T47D (cell line): Measurements from ENCODE around the gene LAMC2.
A peak's percentile ranks its signal among the peaks of the same experiment; 100 is the strongest.
"Not testable (repeated sequence)": the region's sequence is repeated elsewhere in the genome, so short reads cannot be mapped to it uniquely, and the experiment has no call there.

Experiments used
- DNase-seq, 2 experiments: peaks; one replicate each; pipeline versions ENCODE4 v3.0.0 to v3.0.0-alpha.2; 2011 to 2012; ENCODE audit warnings: low read depth in 1 of 2, low spot score in 1 of 2
- JUND ChIP-seq: IDR thresholded peaks from 2 replicates; pipeline ENCODE4 v1.6.1; 2012; ENCODE audit warnings: low read depth
- in situ Hi-C: cut with HindIII; loops from 2 replicates; pipeline ENCODE4 v1.10.0; 2016; ENCODE audit warnings: low sequenced_read_pairs, low pct_unique_long_range_greater_than_20kb

Gene LAMC2

GRCh38 chr1:183185941-183186490 is at the start of gene LAMC2:
LAMC2 (plus strand) TSS chr1:183186264; CDS start chr1:183186353, 89 bp downstream.
- TF ChIP-seq JUND, result no peak
- peak; percentile 73 to 78 for DNase-seq
- in situ Hi-C loops, result no loop called here

- in situ Hi-C loops, result no loop called here
- DNase-seq, result no peak
- no peak for TF ChIP-seq JUND
These were observed 48.3 kb upstream of the LAMC2 start for GRCh38 chr1:183137782-183138181.

GRCh38 chr1:183138301-183138700 is 47.8 kb upstream of the LAMC2 start:
- in situ Hi-C loops, result no loop called here
- DNase-seq, result no peak
- TF ChIP-seq JUND, result no peak

DNA sequence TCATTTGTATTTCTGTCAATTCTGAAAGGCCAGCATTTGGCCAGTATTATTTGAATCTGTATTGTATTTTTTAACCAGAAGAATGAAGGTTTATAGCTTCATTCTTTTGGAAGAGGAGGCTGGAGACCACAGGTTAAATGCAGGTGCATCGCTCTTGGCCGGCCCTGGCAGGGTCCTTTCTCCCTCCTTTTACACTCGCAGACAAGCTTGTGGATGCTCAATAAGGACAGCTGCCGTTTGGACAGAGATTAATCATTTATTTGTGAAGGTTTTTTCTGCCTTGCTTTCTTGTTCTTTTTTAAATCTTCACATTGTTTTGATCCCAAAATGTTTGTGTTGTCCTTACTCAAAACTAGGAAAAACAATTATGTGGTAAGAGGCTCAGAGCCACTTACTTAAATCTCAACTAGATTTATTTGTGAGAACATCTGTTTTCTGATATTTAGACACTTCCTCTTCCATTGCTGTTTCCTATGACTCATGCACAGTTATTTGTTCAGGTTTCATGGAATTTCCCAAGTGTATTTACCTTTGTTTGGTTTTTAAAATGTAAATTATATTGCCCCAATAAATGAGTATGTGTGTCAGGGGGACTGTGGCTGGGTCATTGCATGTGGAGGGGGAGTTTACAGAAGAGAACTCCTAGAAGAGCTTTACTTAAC is 46.7 kb upstream of the LAMC2 start:
- in situ Hi-C loops, result no loop called here
- TF ChIP-seq JUND, result no peak
- DNase-seq, result peak in 1 of 2 experiments; percentile 23

DNA sequence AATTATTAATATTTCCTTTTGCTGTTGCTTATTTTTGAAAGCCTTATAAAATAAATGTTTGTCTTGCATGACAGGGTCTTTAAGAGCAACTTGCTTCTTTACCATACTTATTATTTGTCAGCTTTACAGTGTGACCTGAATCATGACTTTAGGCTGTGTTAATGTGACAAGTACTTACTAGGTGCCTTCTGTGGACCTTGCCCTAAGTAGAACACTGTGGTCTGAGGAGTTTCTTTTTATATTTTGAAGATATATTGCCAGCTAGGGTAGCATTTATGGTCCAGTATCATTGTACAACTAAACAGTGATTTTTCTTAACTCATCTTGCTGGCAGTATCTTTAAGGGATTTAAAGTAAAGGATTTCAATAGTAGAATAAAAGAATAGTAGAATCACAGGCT is 45.4 kb upstream of the LAMC2 start:
- DNase-seq, result no peak
- in situ Hi-C loops, result no loop called here
- no peak for TF ChIP-seq JUND

DNA sequence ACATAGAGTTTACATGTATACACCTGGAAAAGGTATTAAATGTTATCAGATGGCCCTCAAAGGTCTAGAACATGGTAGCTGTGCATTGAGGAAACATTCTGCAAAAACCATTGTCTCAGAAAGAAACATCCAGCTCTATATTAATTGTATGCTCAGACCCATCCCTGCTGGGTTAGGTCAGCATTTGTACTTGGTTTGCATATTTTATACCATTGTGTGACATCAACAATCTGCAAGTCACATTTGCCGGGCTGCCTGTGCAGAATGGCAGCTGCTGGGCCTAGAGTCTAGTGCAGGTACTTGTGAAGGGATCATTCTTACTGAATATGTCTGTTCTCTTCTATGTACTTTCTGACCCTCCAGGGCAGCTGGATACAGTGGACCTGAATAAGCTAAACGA is 43.9 kb upstream of the LAMC2 start:
- no peak for TF ChIP-seq JUND
- in situ Hi-C loops, result no loop called here
- DNase-seq, result no peak

GRCh38 chr1:183143576-183144315 is 42.3 kb upstream of the LAMC2 start:
- no peak for DNase-seq
- no peak for TF ChIP-seq JUND
- in situ Hi-C loops, result no loop called here

DNA sequence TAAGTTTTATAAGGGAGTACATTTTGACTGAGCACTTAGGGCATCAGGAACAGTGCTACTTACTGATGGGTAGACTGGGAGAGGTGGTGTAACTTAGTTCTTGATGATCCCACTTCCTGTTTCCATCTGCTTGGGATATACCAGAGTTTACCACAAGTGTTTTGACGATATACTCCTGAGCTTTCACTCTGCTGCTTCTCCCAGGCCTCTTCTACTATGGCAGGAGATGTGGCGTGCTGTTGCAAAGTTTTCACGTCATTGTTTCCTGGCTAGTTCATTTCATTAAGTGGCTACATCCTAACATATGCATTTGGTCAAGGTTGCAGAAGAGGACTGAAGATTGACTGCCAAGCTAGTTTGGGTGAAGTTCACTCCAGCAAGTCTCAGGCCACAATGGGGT is 41.3 kb upstream of the LAMC2 start:
- in situ Hi-C loops, result no loop called here
- no peak for TF ChIP-seq JUND
- no peak for DNase-seq

DNA sequence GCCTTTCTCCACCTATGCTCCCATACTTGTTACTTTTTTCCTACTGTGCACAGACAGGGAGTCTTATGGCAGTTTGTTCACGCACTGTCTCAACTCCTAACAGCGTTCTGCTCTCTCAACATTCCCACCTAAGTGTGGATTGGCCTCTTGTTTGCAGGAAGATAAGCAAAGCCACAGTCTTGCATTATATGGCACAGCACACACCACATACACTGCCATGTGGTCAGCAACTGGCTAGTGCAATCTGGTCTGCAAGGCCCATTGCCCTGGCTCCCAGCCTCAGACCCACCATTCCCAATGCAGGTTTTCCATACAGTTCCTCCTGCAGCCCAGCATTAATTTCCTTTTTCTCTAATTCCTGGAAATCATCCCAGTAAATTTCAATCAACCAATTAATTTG is 38.3 kb upstream of the LAMC2 start:
- no peak for TF ChIP-seq JUND
- in situ Hi-C loops, result no loop called here

DNA sequence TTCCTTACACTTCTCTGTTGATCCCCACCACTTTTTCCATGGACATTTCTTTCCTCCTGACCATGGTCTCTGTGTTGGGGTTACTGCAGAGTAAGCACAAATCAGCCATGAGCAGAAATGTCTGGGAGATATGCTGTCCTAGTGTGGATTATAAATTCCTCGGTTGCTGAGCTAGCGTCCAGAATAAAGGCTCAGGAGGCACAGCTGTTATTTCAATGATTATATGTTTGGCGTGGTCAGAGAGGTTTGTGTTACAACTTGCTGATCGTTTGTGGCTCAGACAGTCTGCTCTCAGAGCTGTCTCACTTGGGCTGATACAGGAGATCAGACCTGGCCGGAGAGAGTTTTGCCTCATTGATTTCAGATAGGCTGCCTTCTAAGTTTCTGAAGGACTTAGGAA is 37.5 kb upstream of the LAMC2 start:
- in situ Hi-C loops, result no loop called here

More for the DNA sequence above, 38.3 kb upstream of the LAMC2 start:
- no peak for DNase-seq

DNA sequence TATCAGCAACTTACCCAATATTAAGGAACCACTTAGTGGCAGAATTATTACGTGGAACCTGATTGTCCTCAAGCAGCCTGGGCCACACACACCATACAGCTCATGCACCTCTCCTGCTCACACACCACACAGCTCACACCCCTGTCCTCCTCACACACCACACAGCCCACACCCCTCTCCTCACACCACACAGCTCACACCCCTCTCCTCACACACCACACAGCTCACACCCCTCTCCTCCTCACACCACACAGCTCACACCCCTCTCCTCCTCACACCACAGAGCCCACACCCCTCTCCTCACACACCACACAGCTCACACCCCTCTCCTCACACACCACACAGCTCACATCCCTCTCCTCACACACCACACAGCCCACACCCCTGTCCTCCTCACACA is 36.8 kb upstream of the LAMC2 start:
- in situ Hi-C loops, result no loop called here
- DNase-seq, result no peak
- TF ChIP-seq JUND, result no peak

More for the DNA sequence above, 37.5 kb upstream of the LAMC2 start:
- no peak for DNase-seq
- TF ChIP-seq JUND, result no peak

- in situ Hi-C loops, DNase-seq: not testable (repeated sequence)
These were observed 36.0 kb upstream of the LAMC2 start for GRCh38 chr1:183150032-183150431.

DNA sequence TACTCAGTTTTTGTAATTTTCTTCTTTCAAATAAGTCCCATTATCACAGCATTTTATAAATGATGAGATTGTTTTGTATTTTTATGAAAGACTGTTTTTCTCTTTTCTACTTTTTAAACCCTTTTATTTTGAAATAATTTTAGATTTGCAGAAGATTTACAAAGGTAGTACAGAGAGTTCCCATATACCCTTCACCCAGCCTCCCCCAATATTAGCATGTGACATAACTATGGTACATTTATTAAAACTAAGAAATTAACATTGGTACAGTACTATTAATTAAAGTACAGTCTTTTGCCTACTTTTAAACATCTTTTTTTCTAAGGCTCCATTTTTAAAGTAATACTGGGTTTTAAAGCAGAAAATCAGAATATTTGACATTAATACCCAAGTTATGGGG is 35.6 kb upstream of the LAMC2 start:
- no peak for TF ChIP-seq JUND
- in situ Hi-C loops, result no loop called here
- DNase-seq, result no peak
